Fibroblast of lung (primary cell): ENCODE data around the gene CACNA1E. TPM values are rescaled to one million over a fixed set of nuclear protein-coding genes. Genes with fewer than 3 reads are reported as not detected.

Experiments
- DNase-seq, 2 donors: peaks; one replicate each; pipeline versions ENCODE4 v3.0.0 to v3.0.0-alpha.2; 2010; ENCODE audit warnings: low read depth in 2 of 2
- H2AFZ ChIP-seq: 2 replicates; pipeline ENCODE4 v1.5.1; 2012; ENCODE audit warnings: low read length, control low read depth, inconsistent platforms
- H3K27ac ChIP-seq: 2 replicates; pipeline ENCODE4 v1.5.1; 2011; ENCODE audit warnings: low read length, control low read depth; ENCODE audit not compliant: insufficient read depth
- H3K27me3 ChIP-seq: 2 replicates; pipeline ENCODE4 v1.5.1; 2011; ENCODE audit warnings: mild to moderate bottlenecking, low read length; ENCODE audit not compliant: control insufficient read depth, insufficient read depth
- H3K36me3 ChIP-seq: 2 replicates; pipeline ENCODE4 v1.5.1; 2011; ENCODE audit warnings: low read length; ENCODE audit not compliant: control insufficient read depth, insufficient read depth
- H3K4me1 ChIP-seq: 2 replicates; pipeline ENCODE4 v1.5.1; 2011; ENCODE audit warnings: low read length; ENCODE audit not compliant: control insufficient read depth, insufficient read depth; ENCODE audit errors: extremely low read depth
- H3K4me2 ChIP-seq: 2 replicates; pipeline ENCODE4 v1.5.1; 2011; ENCODE audit warnings: low read length, control low read depth; ENCODE audit not compliant: insufficient read depth; ENCODE audit errors: extremely low read depth
- H3K4me3 ChIP-seq, 4 experiments: fragments of 200-600 bp in 1 of 4; sonication (generic) in 1 of 4; replicated peaks in 1 of 4; 2 replicates each; pipeline ENCODE4 v1.5.1; 2011 to 2016; ENCODE audit warnings: low read length in 4 of 4, low read depth in 3 of 4, mild to moderate bottlenecking in 3 of 4, control low read depth in 2 of 4, inconsistent platforms in 1 of 4, mixed read lengths in 1 of 4; ENCODE audit not compliant: insufficient read depth in 1 of 4; ENCODE audit errors: control extremely low read depth in 1 of 4
- H3K79me2 ChIP-seq: 2 replicates; pipeline ENCODE4 v1.5.1; 2012; ENCODE audit warnings: mild to moderate bottlenecking, low read length, inconsistent platforms; ENCODE audit not compliant: control insufficient read depth, insufficient read depth
- H3K9ac ChIP-seq: 2 replicates; pipeline ENCODE4 v1.5.1; 2011; ENCODE audit warnings: mild to moderate bottlenecking, low read length, control low read depth; ENCODE audit not compliant: insufficient read depth
- H3K9me3 ChIP-seq: 2 replicates; pipeline ENCODE4 v1.5.1; 2012; ENCODE audit warnings: low read depth, low read length; ENCODE audit not compliant: control insufficient read depth, insufficient read depth
- H4K20me1 ChIP-seq: 2 replicates; pipeline ENCODE4 v1.5.1; 2011; ENCODE audit warnings: low read length; ENCODE audit not compliant: control insufficient read depth, insufficient read depth; ENCODE audit errors: extremely low read depth
- EZH2 ChIP-seq: IDR thresholded peaks from 2 replicates; pipeline ENCODE4 v1.5.1; 2012; ENCODE audit warnings: low read length, control low read depth, mild to moderate bottlenecking; ENCODE audit errors: missing control alignments
- polyA plus RNA-seq, 2 donors: library from polyadenylated mRNA; depleted of rRNA in 1 of 2; stranded (reverse) in 1 of 2; unstranded in 1 of 2; fragments of >200 nt; gene quantifications; 2 replicates each; pipeline ENCODE4 v1.2.1, GENCODE V29; 2011 to 2012; ENCODE audit warnings: missing spikeins in 1 of 2
- total RNA-seq: library from RNA; depleted of rRNA; stranded (reverse); fragments of >200 nt; gene quantifications from 2 replicates; pipeline ENCODE4 v1.2.1, GENCODE V29; 2014
- TF ChIP-seq, protein P1 (sequence below), 2 donors: IDR thresholded peaks in 1 of 2; conservative IDR thresholded peaks in 1 of 2; 1 replicate in 1 of 2; 2 replicates in 1 of 2; pipeline ENCODE4 v1.5.1; 2011 to 2012; ENCODE audit warnings: low read length in 2 of 2, control low read depth in 1 of 2, inconsistent platforms in 1 of 2, low read depth in 1 of 2, mild to moderate bottlenecking in 1 of 2

CACNA1E gene
- total and polyA plus RNA-seq, 2 donors (not counting 1 experiment from before 2014, with no cell fraction given): 0.01 TPM; not detected in 1

GRCh38 chr1:181452746-181453145 lies 30.6 kb upstream of the CACNA1E start:
- Histone ChIP-seq H3K4me1 (no peaks in the 10 kb centered on the region), H3K79me2 (no peaks in the 10 kb centered on the region), H3K4me3 (no peak overlapping the region), H3K9ac (no peak overlapping the region), H4K20me1 (no peaks in the 10 kb centered on the region), H3K27ac (no peak overlapping the region), H2AFZ (no peak overlapping the region), H3K9me3 (no peaks in the 10 kb centered on the region), H3K27me3 (no peaks in the 10 kb centered on the region), H3K4me2 (no peak overlapping the region), H3K36me3 (no peaks in the 10 kb centered on the region)
- no peak for DNase-seq
- TF ChIP-seq EZH2: no peak
- TF ChIP-seq, protein P1, sequence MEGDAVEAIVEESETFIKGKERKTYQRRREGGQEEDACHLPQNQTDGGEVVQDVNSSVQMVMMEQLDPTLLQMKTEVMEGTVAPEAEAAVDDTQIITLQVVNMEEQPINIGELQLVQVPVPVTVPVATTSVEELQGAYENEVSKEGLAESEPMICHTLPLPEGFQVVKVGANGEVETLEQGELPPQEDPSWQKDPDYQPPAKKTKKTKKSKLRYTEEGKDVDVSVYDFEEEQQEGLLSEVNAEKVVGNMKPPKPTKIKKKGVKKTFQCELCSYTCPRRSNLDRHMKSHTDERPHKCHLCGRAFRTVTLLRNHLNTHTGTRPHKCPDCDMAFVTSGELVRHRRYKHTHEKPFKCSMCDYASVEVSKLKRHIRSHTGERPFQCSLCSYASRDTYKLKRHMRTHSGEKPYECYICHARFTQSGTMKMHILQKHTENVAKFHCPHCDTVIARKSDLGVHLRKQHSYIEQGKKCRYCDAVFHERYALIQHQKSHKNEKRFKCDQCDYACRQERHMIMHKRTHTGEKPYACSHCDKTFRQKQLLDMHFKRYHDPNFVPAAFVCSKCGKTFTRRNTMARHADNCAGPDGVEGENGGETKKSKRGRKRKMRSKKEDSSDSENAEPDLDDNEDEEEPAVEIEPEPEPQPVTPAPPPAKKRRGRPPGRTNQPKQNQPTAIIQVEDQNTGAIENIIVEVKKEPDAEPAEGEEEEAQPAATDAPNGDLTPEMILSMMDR (conservative IDR thresholded peaks at IDR 0.05 in 1 of 2, IDR thresholded peaks at IDR 0.05 in 1 of 2; ENCODE audit: low read depth in 1 of 2, low read length in 2 of 2): no peak

DNA sequence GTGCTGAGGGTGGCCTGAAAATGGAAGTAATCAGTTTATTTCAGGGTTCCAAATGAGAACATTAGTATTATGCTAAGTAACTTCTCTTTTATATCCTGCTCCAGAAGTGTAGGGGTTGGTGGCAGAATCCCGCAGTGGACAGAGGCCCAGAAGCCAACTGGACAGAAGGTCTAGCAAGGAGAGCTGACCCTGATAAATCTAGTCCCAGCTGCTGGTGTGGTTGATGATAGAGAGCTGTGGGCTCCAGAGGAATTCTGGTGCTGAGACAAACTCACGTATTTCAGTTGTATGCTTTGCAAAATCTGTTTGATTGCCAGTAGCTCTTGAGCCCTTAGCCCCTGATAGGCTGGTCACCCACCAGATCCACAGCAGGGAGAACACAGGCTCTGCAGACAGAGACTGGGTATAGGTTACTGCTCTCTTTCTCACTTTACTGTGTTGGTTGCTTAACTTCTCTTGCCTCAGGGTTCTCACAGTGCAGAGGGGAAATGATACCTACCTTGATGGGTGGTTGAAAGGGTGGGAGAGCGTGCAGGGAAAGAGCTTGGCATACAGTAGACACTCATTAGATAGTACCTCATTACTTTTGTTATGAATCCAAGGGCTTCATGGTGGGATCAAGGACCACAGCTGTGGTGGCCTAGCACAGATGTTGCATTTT lies 29.6 kb upstream of the CACNA1E start:
- Histone ChIP-seq H3K9me3 (no peaks in the 10 kb centered on the region), H3K4me3 (no peak overlapping the region), H3K9ac (no peak overlapping the region), H3K4me1 (no peaks in the 10 kb centered on the region), H3K4me2 (no peak overlapping the region), H2AFZ (no peak overlapping the region), H3K27ac (no peak overlapping the region), H3K27me3 (no peaks in the 10 kb centered on the region), H3K36me3 (no peaks in the 10 kb centered on the region), H4K20me1 (no peaks in the 10 kb centered on the region), H3K79me2 (no peaks in the 10 kb centered on the region)
- DNase-seq: no peak
- no peak for TF ChIP-seq EZH2
- TF ChIP-seq, protein P1 (conservative IDR thresholded peaks at IDR 0.05 in 1 of 2, IDR thresholded peaks at IDR 0.05 in 1 of 2; ENCODE audit: low read depth in 1 of 2, low read length in 2 of 2): no peak

DNA sequence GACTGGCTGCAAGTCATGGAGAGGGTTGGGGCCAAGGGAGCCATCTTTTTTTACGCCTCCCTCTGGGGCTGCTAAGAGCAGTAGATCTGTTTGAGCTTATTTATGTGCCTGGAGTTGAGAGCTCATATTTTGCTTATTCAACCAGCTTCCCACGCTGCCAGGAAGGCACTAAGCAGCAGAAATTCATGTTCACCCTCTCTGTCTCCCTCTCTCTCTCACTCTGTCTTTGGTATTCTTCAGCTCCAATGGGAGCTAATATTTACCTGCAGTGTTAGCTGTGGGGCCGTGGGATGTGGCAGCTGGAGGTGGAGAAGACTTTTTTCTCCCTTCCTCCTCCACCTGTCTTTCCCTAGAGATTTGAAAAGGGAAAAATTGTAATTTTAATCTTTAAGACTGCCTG lies 26.8 kb upstream of the CACNA1E start:
- H3K36me3 ChIP-seq: no peaks in the 10 kb centered on the region
- no peak overlapping the region for H3K4me2 ChIP-seq
- TF ChIP-seq, protein P1 (conservative IDR thresholded peaks at IDR 0.05 in 1 of 2, IDR thresholded peaks at IDR 0.05 in 1 of 2; ENCODE audit: low read depth in 1 of 2, low read length in 2 of 2): no peak
- TF ChIP-seq EZH2: no peak
- no peak overlapping the region for H3K27ac ChIP-seq
- no peak overlapping the region for H2AFZ ChIP-seq
- no peak overlapping the region for H3K4me3 ChIP-seq
- DNase-seq: no peak
- no peaks in the 10 kb centered on the region for H3K9me3 ChIP-seq
- no peaks in the 10 kb centered on the region for H3K79me2 ChIP-seq
- H3K9ac ChIP-seq: no peak overlapping the region
- no peaks in the 10 kb centered on the region for H3K4me1 ChIP-seq
- H3K27me3 ChIP-seq: no peaks in the 10 kb centered on the region
- no peaks in the 10 kb centered on the region for H4K20me1 ChIP-seq
